ENCODE measurements around the gene PRLHR. TPM values are rescaled to one million over a fixed set of nuclear protein-coding genes. Genes with fewer than 3 reads are reported as not detected.

Gene PRLHR
- polyA plus RNA-seq: under 1 TPM in 2 of 4 donors, not detected in 2; 0.03 to 0.15 TPM
- long read RNA-seq, donor 1: 0 reads
- long read RNA-seq, donor 2: 0 reads
- long read RNA-seq, donor 3: 0 reads
- long read RNA-seq, donor 4: 0 reads
- long read RNA-seq, donor 5: 0 reads
- long read RNA-seq, donor 6: 0 reads
- long read RNA-seq, donor 7: 0 reads
- long read RNA-seq, donor 8: 0 reads
- long read RNA-seq, donor 9: 0 reads
- long read RNA-seq, donor 10, partial matches to known transcripts: 0 of 1 reads
- long read RNA-seq, donor 10, other reads (novel, unspliced or antisense): 0 of 1 reads

DNA sequence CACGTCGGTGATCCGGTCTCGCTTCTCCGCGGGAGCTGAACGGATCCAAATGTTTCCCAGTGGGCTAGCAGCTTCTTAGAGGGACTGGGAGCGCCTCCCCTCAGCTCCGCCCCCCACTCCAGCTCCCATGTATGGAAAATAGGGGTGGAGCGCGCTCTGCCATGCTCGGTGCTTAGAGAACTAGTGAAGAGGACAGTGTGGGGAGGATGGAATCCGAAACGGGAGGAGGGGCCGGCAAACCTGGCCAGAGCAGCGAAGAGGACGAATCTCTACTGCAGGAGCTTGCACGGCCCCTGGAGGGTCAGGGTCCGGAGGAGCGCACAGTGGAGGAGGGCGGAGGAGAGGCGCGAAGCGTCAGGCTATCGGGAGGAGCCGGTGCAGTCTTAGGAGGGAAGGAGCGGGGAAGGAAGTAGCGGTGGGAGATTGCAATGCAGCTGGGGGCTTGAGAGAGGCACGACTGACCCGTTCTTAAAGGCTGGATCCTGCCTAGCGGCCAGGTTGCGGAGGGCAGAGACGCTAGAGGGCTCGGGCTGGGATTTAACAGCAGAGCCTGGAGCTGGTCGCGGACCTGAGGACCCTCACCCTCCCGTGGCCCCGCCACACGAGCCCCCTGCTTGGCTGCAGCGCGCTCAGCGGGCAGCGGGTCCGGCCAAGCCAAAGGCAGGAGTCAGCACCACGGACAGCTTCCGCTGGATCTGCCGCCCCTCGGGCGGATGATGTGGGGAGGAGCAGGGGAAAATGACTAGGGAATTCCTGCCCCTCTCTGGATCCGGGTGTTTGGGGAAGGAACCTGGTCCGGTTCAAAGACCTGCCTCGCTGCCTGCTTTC is at the start of gene PRLHR:
Gene PRLHR, minus strand, starts transcription at position 51 of the 828 bp plus-strand sequence. CDS start 404 bp downstream, outside the sequence.
- Histone ChIP-seq H3K9me3 (ENCODE audit: control insufficient read depth in 2 of 2, insufficient read depth in 1 of 2, low read depth in 1 of 2, low read length in 1 of 2) (no peaks in the 10 kb centered on the region), H3K27ac (ENCODE audit: low read depth in 1 of 3, low read length in 2 of 3) (no peak within 1 kb of the TSS), H3K4me1 (ENCODE audit: control insufficient read depth in 3 of 3, insufficient read depth in 2 of 3, low read depth in 1 of 3, low read length in 2 of 3) (no peaks in the 10 kb centered on the region), H3K36me3 (ENCODE audit: control insufficient read depth in 3 of 3, insufficient read depth in 2 of 3, low read depth in 1 of 3, low read length in 3 of 3) (no peaks in the 10 kb centered on the region), H3K4me3 (ENCODE audit: low read depth in 1 of 3, low read length in 3 of 3) (no peak within 1 kb of the TSS), H3K27me3 (ENCODE audit: control insufficient read depth in 3 of 3, insufficient read depth in 3 of 3, low read length in 3 of 3) (peaks cover 0 to 43% (median 31%) of the 10 kb centered on the region in 3 donors)
- FAIRE-seq (no peak), DNase-seq (peak in 1 of 2 donors; percentile 44)
- 8 to 30% (median 24%) methylated on average over 50 to 52 of the region's 52 CpGs for WGBS, 3 donors

DNA sequence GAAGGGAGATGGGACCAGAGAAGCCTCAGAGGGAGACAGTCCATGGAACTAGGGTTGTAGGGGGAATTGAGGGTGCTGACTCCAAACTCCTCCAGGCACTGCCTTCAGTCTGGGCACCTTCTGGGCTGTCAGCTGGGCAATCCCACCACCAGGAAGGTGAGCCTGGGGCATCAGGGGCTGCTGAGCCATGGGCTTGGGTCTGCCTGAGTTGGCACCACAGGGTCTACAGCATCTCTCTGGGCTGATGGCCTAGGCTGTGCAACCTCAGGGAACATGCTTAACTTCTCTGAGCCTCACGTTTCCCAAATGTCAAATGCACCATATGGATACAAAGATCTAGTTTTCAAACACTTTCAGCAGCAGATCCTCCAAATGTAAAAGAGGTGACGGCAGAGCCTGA is 46.8 kb upstream of the PRLHR start:
- H3K36me3 ChIP-seq (ENCODE audit: control insufficient read depth in 3 of 3, insufficient read depth in 2 of 3, low read depth in 1 of 3, low read length in 3 of 3): no peaks in the 10 kb centered on the region
- H3K9me3 ChIP-seq (ENCODE audit: control insufficient read depth in 2 of 2, insufficient read depth in 1 of 2, low read depth in 1 of 2, low read length in 1 of 2): peaks cover 0 to 8% of the 10 kb centered on the region in 2 donors
- H3K27me3 ChIP-seq (ENCODE audit: control insufficient read depth in 3 of 3, insufficient read depth in 3 of 3, low read length in 3 of 3): no peaks in the 10 kb centered on the region
- no peaks in the 10 kb centered on the region for H3K4me1 ChIP-seq (ENCODE audit: control insufficient read depth in 3 of 3, insufficient read depth in 2 of 3, low read depth in 1 of 3, low read length in 2 of 3)
- 60 to 73% (median 64%) methylated on average over 2 of the region's 2 CpGs for WGBS, 3 donors
- no peak for DNase-seq
- no peak overlapping the region for H3K27ac ChIP-seq (ENCODE audit: low read depth in 1 of 3, low read length in 2 of 3)
- H3K4me3 ChIP-seq (ENCODE audit: low read depth in 1 of 3, low read length in 3 of 3): no peak overlapping the region
- FAIRE-seq: no peak

DNA sequence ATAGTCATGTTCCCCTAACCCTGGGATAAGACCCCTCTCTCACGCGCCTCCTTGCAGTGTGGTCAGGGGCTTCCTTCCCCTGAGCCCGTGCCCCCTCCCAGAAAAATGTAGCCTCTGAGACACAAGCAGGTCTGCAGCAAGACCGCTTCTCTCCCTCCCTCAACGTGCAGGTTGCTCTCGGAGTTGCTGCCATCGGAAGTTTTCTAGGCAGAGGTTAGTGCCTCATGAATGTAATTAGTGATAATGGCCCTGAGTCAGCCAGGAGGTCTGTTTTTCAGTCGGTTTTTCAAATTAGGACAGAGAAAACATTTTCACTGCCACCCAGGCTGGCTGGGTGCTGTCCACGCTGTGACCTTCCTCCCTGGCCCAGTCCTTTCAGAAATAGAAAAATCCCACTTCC is 43.2 kb upstream of the PRLHR start:
- H3K36me3 ChIP-seq (ENCODE audit: control insufficient read depth in 3 of 3, insufficient read depth in 2 of 3, low read depth in 1 of 3, low read length in 3 of 3): no peaks in the 10 kb centered on the region
- H3K27me3 ChIP-seq (ENCODE audit: control insufficient read depth in 3 of 3, insufficient read depth in 3 of 3, low read length in 3 of 3): no peaks in the 10 kb centered on the region
- H3K27ac ChIP-seq (ENCODE audit: low read depth in 1 of 3, low read length in 2 of 3): no peak overlapping the region
- peaks cover 0 to 8% of the 10 kb centered on the region in 2 donors for H3K9me3 ChIP-seq (ENCODE audit: control insufficient read depth in 2 of 2, insufficient read depth in 1 of 2, low read depth in 1 of 2, low read length in 1 of 2)
- 71 to 80% (median 77%) methylated on average over 9 of the region's 9 CpGs for WGBS, 3 donors
- no peak for DNase-seq
- H3K4me1 ChIP-seq (ENCODE audit: control insufficient read depth in 3 of 3, insufficient read depth in 2 of 3, low read depth in 1 of 3, low read length in 2 of 3): no peaks in the 10 kb centered on the region
- FAIRE-seq: no peak
- no peak overlapping the region for H3K4me3 ChIP-seq (ENCODE audit: low read depth in 1 of 3, low read length in 3 of 3)

DNA sequence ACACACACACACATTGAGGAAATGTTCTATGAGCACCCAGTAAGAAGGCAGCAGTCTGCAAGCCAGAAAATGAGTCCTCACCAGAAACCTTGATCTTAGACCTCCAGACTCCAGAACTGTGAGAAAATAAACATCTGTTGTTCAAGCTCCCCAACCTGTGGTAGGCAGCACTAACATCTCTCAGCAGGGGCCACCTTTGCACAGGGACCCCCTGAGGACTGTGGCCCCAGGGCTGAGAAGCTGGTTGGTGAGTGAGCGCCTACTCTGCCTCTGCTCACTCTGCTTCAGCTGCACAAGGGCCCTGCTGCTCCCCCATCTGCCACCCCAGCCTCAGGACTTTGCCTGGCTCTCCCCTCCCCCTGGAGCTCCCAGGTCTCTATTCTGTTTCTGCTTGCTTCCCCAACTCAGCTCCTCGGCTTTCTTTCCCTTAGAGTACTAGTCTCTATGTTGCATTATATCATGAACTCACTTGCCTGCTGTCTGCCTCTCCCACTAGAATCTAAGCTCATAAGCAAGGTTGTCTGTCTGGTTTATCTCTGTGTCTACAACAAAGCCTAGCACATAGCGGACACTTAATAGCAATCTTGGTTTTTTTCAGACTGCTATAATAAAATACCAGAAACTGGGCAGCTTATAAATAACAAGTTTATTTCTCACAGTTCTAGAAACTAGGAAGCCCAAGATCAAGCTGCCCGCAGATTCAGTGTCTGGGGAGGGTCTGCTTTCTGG is 40.4 kb upstream of the PRLHR start:
- Histone ChIP-seq H3K4me1 (ENCODE audit: control insufficient read depth in 3 of 3, insufficient read depth in 2 of 3, low read depth in 1 of 3, low read length in 2 of 3) (no peaks in the 10 kb centered on the region), H3K36me3 (ENCODE audit: control insufficient read depth in 3 of 3, insufficient read depth in 2 of 3, low read depth in 1 of 3, low read length in 3 of 3) (no peaks in the 10 kb centered on the region), H3K9me3 (ENCODE audit: control insufficient read depth in 2 of 2, insufficient read depth in 1 of 2, low read depth in 1 of 2, low read length in 1 of 2) (peaks cover 0 to 5% of the 10 kb centered on the region in 2 donors), H3K27ac (ENCODE audit: low read depth in 1 of 3, low read length in 2 of 3) (no peak overlapping the region), H3K27me3 (ENCODE audit: control insufficient read depth in 3 of 3, insufficient read depth in 3 of 3, low read length in 3 of 3) (peaks cover 0 to 3% (median 0%) of the 10 kb centered on the region in 3 donors), H3K4me3 (ENCODE audit: low read depth in 1 of 3, low read length in 3 of 3) (no peak overlapping the region)
- no peak for DNase-seq
- no peak for FAIRE-seq
- 75 to 80% (median 77%) methylated on average over 4 of the region's 4 CpGs for WGBS, 3 donors

DNA sequence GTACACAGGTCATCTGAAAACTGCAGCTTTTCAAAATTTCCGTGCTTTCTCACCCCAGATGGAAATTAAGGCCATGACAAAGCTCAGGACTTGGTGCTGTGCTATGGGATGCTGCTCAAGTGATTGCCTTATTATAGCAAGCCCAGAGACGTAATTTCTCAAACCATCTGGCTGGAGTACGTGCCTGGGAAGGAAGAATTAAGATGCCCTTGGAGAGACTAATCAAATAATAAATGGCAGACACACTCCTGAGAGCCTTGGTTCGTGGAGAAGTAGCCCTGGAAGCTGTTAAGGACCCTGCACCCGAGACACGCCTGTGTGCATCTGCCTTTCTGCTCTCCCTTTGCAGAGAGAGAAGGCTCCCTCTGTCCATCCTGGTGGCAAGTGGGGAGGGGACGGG is 38.3 kb upstream of the PRLHR start:
- DNase-seq (no peak), FAIRE-seq (no peak)
- 43 to 65% (median 54%) methylated on average over 7 of the region's 7 CpGs for WGBS, 3 donors
- Histone ChIP-seq H3K4me1 (ENCODE audit: control insufficient read depth in 3 of 3, insufficient read depth in 2 of 3, low read depth in 1 of 3, low read length in 2 of 3) (no peaks in the 10 kb centered on the region), H3K27me3 (ENCODE audit: control insufficient read depth in 3 of 3, insufficient read depth in 3 of 3, low read length in 3 of 3) (peaks cover 0 to 3% (median 3%) of the 10 kb centered on the region in 3 donors), H3K27ac (ENCODE audit: low read depth in 1 of 3, low read length in 2 of 3) (no peak overlapping the region), H3K36me3 (ENCODE audit: control insufficient read depth in 3 of 3, insufficient read depth in 2 of 3, low read depth in 1 of 3, low read length in 3 of 3) (no peaks in the 10 kb centered on the region), H3K4me3 (ENCODE audit: low read depth in 1 of 3, low read length in 3 of 3) (no peak overlapping the region), H3K9me3 (ENCODE audit: control insufficient read depth in 2 of 2, insufficient read depth in 1 of 2, low read depth in 1 of 2, low read length in 1 of 2) (no peaks in the 10 kb centered on the region)

DNA sequence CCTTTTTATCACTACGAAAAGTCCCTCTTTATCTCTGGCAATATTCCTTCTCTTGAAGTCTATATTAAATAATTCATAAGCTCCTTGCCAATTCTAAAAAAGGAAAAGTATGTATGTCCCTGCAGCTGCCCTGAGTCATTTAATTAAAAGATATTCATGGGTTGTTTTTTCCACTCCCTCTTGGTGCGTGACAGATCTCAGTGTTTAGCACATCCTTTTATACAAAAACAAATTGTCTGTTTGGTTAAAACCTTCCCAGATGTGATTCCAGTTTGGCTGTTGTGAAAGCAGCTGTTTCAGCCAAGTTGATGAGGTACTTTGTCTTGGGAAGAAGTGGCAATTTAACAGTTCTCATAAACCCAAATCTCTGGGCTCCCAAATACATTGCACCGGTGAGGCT is 33.8 kb upstream of the PRLHR start:
- H3K27ac ChIP-seq (ENCODE audit: low read depth in 1 of 3, low read length in 2 of 3): no peak overlapping the region
- FAIRE-seq (no peak), DNase-seq (no peak)

DNA sequence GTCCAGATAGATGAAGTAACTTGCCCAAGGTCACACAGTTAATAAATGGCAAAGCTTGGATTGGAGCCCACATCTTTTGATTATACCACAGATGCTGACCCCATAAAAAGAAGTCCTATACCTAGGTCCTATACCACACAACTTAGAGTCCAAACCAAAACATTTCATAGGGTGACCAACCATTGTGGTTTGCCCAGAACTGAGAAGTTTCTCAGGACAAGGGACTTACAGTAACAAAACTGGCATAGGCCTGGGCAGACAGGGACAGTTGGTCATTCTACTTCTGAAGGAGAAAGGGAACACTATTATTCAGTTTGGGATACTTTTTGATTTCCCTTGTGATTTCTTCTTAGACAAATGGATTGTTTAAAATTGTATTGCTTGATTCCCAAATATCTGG is 32.9 kb upstream of the PRLHR start:
- H3K9me3 ChIP-seq (ENCODE audit: control insufficient read depth in 2 of 2, insufficient read depth in 1 of 2, low read depth in 1 of 2, low read length in 1 of 2): no peaks in the 10 kb centered on the region
- no peak overlapping the region for H3K27ac ChIP-seq (ENCODE audit: low read depth in 1 of 3, low read length in 2 of 3)
- no peak for FAIRE-seq
- H3K36me3 ChIP-seq (ENCODE audit: control insufficient read depth in 3 of 3, insufficient read depth in 2 of 3, low read depth in 1 of 3, low read length in 3 of 3): no peaks in the 10 kb centered on the region
- DNase-seq: no peak
- H3K4me3 ChIP-seq (ENCODE audit: low read depth in 1 of 3, low read length in 3 of 3): no peak overlapping the region
- no peaks in the 10 kb centered on the region for H3K4me1 ChIP-seq (ENCODE audit: control insufficient read depth in 3 of 3, insufficient read depth in 2 of 3, low read depth in 1 of 3, low read length in 2 of 3)
- peaks cover 0 to 6% (median 5%) of the 10 kb centered on the region in 3 donors for H3K27me3 ChIP-seq (ENCODE audit: control insufficient read depth in 3 of 3, insufficient read depth in 3 of 3, low read length in 3 of 3)

More for the DNA sequence above, 33.8 kb upstream of the PRLHR start:
- 49 to 62% (median 57%) methylated on average over 3 of the region's 3 CpGs for WGBS, 3 donors
- no peaks in the 10 kb centered on the region for H3K9me3 ChIP-seq (ENCODE audit: control insufficient read depth in 2 of 2, insufficient read depth in 1 of 2, low read depth in 1 of 2, low read length in 1 of 2)
- H3K36me3 ChIP-seq (ENCODE audit: control insufficient read depth in 3 of 3, insufficient read depth in 2 of 3, low read depth in 1 of 3, low read length in 3 of 3): no peaks in the 10 kb centered on the region
- no peak overlapping the region for H3K4me3 ChIP-seq (ENCODE audit: low read depth in 1 of 3, low read length in 3 of 3)
- peaks cover 0 to 6% (median 5%) of the 10 kb centered on the region in 3 donors for H3K27me3 ChIP-seq (ENCODE audit: control insufficient read depth in 3 of 3, insufficient read depth in 3 of 3, low read length in 3 of 3)
- no peaks in the 10 kb centered on the region for H3K4me1 ChIP-seq (ENCODE audit: control insufficient read depth in 3 of 3, insufficient read depth in 2 of 3, low read depth in 1 of 3, low read length in 2 of 3)

DNA sequence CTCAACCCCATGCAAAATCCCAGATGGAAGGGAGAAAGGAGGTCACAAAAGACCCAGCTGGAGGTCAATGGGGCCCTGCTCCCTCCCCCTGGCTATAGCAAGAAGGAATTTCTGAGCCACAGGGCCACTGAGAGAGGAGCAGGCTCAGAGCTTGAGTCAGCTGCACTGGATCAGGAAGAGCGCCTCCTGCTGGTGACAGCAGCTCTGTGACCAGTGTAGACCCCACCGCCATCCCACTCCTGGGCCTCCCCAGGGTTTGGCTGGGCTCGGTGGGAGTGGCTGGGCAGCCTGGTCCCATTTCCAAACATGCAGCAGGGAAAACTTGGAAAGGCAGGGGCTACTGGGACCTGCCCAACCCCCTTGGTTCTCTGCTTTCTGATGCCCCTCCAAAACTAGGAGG is 31.5 kb upstream of the PRLHR start:
- WGBS, 3 donors: 43 to 66% (median 48%) methylated on average over 3 of the region's 3 CpGs
- H3K36me3 ChIP-seq (ENCODE audit: control insufficient read depth in 3 of 3, insufficient read depth in 2 of 3, low read depth in 1 of 3, low read length in 3 of 3): no peaks in the 10 kb centered on the region
- no peak overlapping the region for H3K4me3 ChIP-seq (ENCODE audit: low read depth in 1 of 3, low read length in 3 of 3)
- DNase-seq: no peak
- H3K27ac ChIP-seq (ENCODE audit: low read depth in 1 of 3, low read length in 2 of 3): no peak overlapping the region
- peaks cover 0 to 6% (median 5%) of the 10 kb centered on the region in 3 donors for H3K27me3 ChIP-seq (ENCODE audit: control insufficient read depth in 3 of 3, insufficient read depth in 3 of 3, low read length in 3 of 3)
- H3K9me3 ChIP-seq (ENCODE audit: control insufficient read depth in 2 of 2, insufficient read depth in 1 of 2, low read depth in 1 of 2, low read length in 1 of 2): no peaks in the 10 kb centered on the region
- no peak for FAIRE-seq
- H3K4me1 ChIP-seq (ENCODE audit: control insufficient read depth in 3 of 3, insufficient read depth in 2 of 3, low read depth in 1 of 3, low read length in 2 of 3): no peaks in the 10 kb centered on the region
